SK-N-MC (cell line): ENCODE data around the gene PMPCA.

Experiments used
- DNase-seq: peaks from one replicate; pipeline ENCODE4 v3.0.0-alpha.2; 2011; ENCODE audit warnings: low read depth, low spot score
- H3K27ac ChIP-seq: fragments of 200-600 bp; sonication (generic); 2 replicates; pipeline ENCODE4 v1.5.1; 2016; ENCODE audit warnings: mixed run types
- H3K36me3 ChIP-seq: fragments of 200-600 bp; sonication (generic); 2 replicates; pipeline ENCODE4 v1.6.1; 2017; ENCODE audit warnings: antibody characterized with exemption, low read length, mixed read lengths; ENCODE audit not compliant: insufficient read depth
- H3K4me3 ChIP-seq: fragments of 200-600 bp; sonication (generic); 2 replicates; pipeline ENCODE4 v1.5.1; 2016
- H3K9ac ChIP-seq: fragments of 200-600 bp; sonication (generic); 2 replicates; pipeline ENCODE4 v1.8.0; 2017; ENCODE audit warnings: mixed run types, mixed read lengths; ENCODE audit not compliant: insufficient read length
- H3K9me3 ChIP-seq: fragments of 200-600 bp; sonication (generic); 2 replicates; pipeline ENCODE4 v1.6.1; 2017; ENCODE audit warnings: low read depth, mild to moderate bottlenecking, antibody characterized with exemption, low read length, moderate library complexity, mixed read lengths
- EZH2 ChIP-seq: fragments of 200-600 bp; sonication (generic); IDR thresholded peaks from one replicate; pipeline ENCODE4 v1.6.1; 2017; ENCODE audit warnings: antibody characterized with exemption
- FOXP2 ChIP-seq: optimal IDR thresholded peaks from 2 replicates; pipeline ENCODE3; 2011; ENCODE audit warnings: mild to moderate bottlenecking, moderate library complexity; ENCODE audit not compliant: insufficient read depth; ENCODE audit errors: extremely low read length, control extremely low read depth
- POLR2AphosphoS5 ChIP-seq: IDR thresholded peaks from 2 replicates; pipeline ENCODE4 v1.6.1; 2012; ENCODE audit warnings: mild to moderate bottlenecking, low read depth, low read length, borderline replicate concordance

Gene PMPCA

GRCh38 chr9:136364942-136365774 lies 45.3 kb upstream of the PMPCA start:
- Histone ChIP-seq H3K36me3 (no peaks in the 10 kb centered on the region), H3K9me3 (no peaks in the 10 kb centered on the region), H3K27ac (no peak overlapping the region), H3K4me3 (no peak overlapping the region), H3K9ac (no peak overlapping the region)
- no peak for DNase-seq
- no peak for TF ChIP-seq POLR2AphosphoS5
- TF ChIP-seq EZH2, result no peak
- no peak for TF ChIP-seq FOXP2

- DNase-seq, result no peak
- Histone ChIP-seq H3K4me3 (no peak overlapping the region), H3K36me3 (no peaks in the 10 kb centered on the region), H3K9ac (no peak overlapping the region), H3K27ac (no peak overlapping the region), H3K9me3 (no peaks in the 10 kb centered on the region)
- TF ChIP-seq FOXP2 (no peak), EZH2 (no peak), POLR2AphosphoS5 (no peak)
These were observed 44.7 kb upstream of the PMPCA start for GRCh38 chr9:136365775-136366222.

GRCh38 chr9:136366826-136367225 lies 43.6 kb upstream of the PMPCA start:
- Histone ChIP-seq H3K4me3 (no peak overlapping the region), H3K9me3 (no peaks in the 10 kb centered on the region), H3K36me3 (no peaks in the 10 kb centered on the region), H3K9ac (no peak overlapping the region), H3K27ac (no peak overlapping the region)
- DNase-seq, result no peak
- TF ChIP-seq EZH2 (no peak), POLR2AphosphoS5 (no peak), FOXP2 (no peak)

- no peak overlapping the region for H3K4me3 ChIP-seq
- no peak for DNase-seq
- H3K27ac ChIP-seq, result no peak overlapping the region
- TF ChIP-seq FOXP2, result no peak
- no peaks in the 10 kb centered on the region for H3K9me3 ChIP-seq
- H3K36me3 ChIP-seq, result no peaks in the 10 kb centered on the region
- H3K9ac ChIP-seq, result no peak overlapping the region
These were observed 42.9 kb upstream of the PMPCA start for GRCh38 chr9:136367296-136368145.

- no peaks in the 10 kb centered on the region for H3K36me3 ChIP-seq
- no peak for DNase-seq
- no peaks in the 10 kb centered on the region for H3K9me3 ChIP-seq
- H3K9ac ChIP-seq, result no peak overlapping the region
- no peak overlapping the region for H3K4me3 ChIP-seq
- TF ChIP-seq FOXP2, result no peak
- TF ChIP-seq EZH2, result no peak
- no peak for TF ChIP-seq POLR2AphosphoS5
- H3K27ac ChIP-seq, result no peak overlapping the region
These were observed 42.3 kb upstream of the PMPCA start for GRCh38 chr9:136368190-136368589.

- Histone ChIP-seq H3K9ac (no peak overlapping the region), H3K4me3 (no peak overlapping the region), H3K9me3 (no peaks in the 10 kb centered on the region), H3K27ac (no peak overlapping the region), H3K36me3 (no peaks in the 10 kb centered on the region)
- TF ChIP-seq EZH2, result no peak
- no peak for TF ChIP-seq POLR2AphosphoS5
- no peak for TF ChIP-seq FOXP2
- no peak for DNase-seq
These were observed 40.4 kb upstream of the PMPCA start for GRCh38 chr9:136370037-136370436.

GRCh38 chr9:136370687-136371532 lies 39.5 kb upstream of the PMPCA start:
- no peak overlapping the region for H3K9ac ChIP-seq

GRCh38 chr9:136371533-136371880 lies 39.0 kb upstream of the PMPCA start:
- H3K36me3 ChIP-seq, result no peaks in the 10 kb centered on the region
- H3K4me3 ChIP-seq, result no peak overlapping the region
- no peaks in the 10 kb centered on the region for H3K9me3 ChIP-seq
- no peak overlapping the region for H3K27ac ChIP-seq
- no peak overlapping the region for H3K9ac ChIP-seq
- DNase-seq, result no peak
- TF ChIP-seq EZH2 (no peak), FOXP2 (no peak), POLR2AphosphoS5 (no peak)

More at GRCh38 chr9:136370687-136371532, 39.5 kb upstream of the PMPCA start:
- Histone ChIP-seq H3K27ac (no peak overlapping the region), H3K4me3 (no peak overlapping the region), H3K9me3 (no peaks in the 10 kb centered on the region), H3K36me3 (no peaks in the 10 kb centered on the region)
- no peak for DNase-seq
- TF ChIP-seq FOXP2 (no peak), EZH2 (no peak), POLR2AphosphoS5 (no peak)
